ENCODE measurements around the gene NUP37. TPM values are rescaled to one million over a fixed set of nuclear protein-coding genes. Genes with fewer than 3 reads are reported as not detected.
A peak's percentile ranks its signal among the peaks of the same experiment; 100 is the strongest.

The NUP37 gene
- total and polyA plus RNA-seq, 4 donors, result 9.5 to 16.1 (median 11.2) TPM

DNA sequence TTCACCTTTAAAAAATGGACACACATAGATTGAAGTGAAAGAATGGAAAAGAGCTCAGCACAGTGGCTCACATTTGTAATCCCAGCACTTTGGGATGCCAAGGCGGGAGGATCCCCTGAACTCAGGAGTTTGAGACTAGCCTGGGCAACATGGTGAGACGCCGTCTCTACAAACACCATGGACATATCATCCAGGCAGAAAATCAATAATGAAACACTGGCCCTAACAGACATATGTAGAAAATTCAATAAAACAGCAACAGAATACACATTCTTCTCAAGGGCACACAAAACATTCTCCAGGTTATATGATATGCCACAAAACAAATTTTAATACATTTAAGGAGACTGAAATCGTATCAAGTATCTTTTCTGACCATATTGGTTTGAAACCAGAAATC is 65.6 kb downstream of the NUP37 start:
- WGBS, 2 donors, result 97% methylated on average over 4 of the region's 4 CpGs
- peaks cover 0 to 2% of the 10 kb centered on the region in 2 donors for H3K36me3 ChIP-seq (ENCODE audit: control insufficient read depth in 1 of 2, insufficient read depth in 2 of 2, low read length in 1 of 2)

GRCh38 chr12:102053062-102053349 is 66.9 kb downstream of the NUP37 start:
- Histone ChIP-seq H3K4me3 (ENCODE audit: low read length in 2 of 2) (no peak overlapping the region), H3K36me3 (ENCODE audit: control insufficient read depth in 1 of 2, insufficient read depth in 2 of 2, low read length in 1 of 2) (peaks cover 2 to 3% of the 10 kb centered on the region in 2 donors), H3K4me1 (ENCODE audit: control insufficient read depth in 1 of 2, insufficient read depth in 2 of 2, low read length in 2 of 2) (no peaks in the 10 kb centered on the region), H3K27me3 (ENCODE audit: control insufficient read depth in 1 of 2, insufficient read depth in 2 of 2, low read length in 1 of 2) (no peaks in the 10 kb centered on the region), H3K27ac (ENCODE audit: low read depth in 1 of 2, low read length in 2 of 2) (no peak overlapping the region), H3K9me3 (ENCODE audit: control insufficient read depth, low read length) (no peaks in the 10 kb centered on the region)
- ATAC-seq (ENCODE audit: low FRiP score) (no peak), DNase-seq (no peak)
- intact Hi-C loops (cut with DNase I), result no loop called here

More for the DNA sequence above, 65.6 kb downstream of the NUP37 start:
- Histone ChIP-seq H3K27ac (ENCODE audit: low read depth in 1 of 2, low read length in 2 of 2) (no peak overlapping the region), H3K4me3 (ENCODE audit: low read length in 2 of 2) (no peak overlapping the region), H3K4me1 (ENCODE audit: control insufficient read depth in 1 of 2, insufficient read depth in 2 of 2, low read length in 2 of 2) (no peaks in the 10 kb centered on the region), H3K9me3 (ENCODE audit: control insufficient read depth, low read length) (no peaks in the 10 kb centered on the region), H3K27me3 (ENCODE audit: control insufficient read depth in 1 of 2, insufficient read depth in 2 of 2, low read length in 1 of 2) (no peaks in the 10 kb centered on the region)
- intact Hi-C loops (cut with DNase I), result no loop called here
- ATAC-seq (ENCODE audit: low FRiP score), result no peak
- no peak for DNase-seq

DNA sequence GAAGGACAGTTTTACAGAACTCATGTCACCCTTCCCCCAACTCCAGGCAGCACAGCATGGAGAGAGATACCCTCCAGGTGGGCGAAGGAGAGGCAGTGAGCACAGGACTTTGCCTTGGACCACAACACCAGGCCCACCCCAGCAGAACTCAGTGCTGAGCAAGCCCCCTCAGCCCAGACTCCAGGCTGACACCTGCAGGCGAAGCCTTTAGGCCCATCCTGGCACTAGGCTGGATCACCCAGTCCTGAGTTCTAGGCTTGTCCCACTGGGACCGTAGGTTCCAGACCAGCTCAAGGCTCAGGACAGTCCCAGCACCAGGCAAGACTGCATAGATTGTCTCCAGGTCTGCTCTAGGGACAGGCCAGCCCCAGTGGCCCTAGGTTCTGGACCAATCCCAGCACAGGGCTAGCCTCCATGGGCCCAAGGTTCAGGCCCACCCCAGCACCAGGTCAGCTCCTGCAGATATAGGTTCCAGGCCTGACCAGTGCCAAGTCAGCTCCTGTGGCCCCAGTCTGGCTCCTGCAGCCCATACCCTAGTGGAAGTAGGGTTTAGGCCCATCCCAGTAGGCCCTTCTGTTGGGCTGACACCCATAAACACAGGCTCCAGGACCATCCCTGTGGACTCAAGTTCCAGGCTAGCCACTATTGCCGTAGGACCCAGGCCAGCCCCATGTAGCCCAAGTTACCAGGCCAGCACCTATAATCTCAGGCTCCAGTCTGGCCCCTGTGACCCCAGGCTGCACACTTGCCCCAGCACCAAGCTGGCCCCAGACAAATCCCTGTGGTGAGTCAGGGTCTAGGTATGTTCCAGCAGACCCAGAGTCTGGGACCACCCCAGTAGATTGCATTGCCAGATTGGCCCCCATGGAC is 67.5 kb downstream of the NUP37 start:
- Histone ChIP-seq H3K27ac (ENCODE audit: low read depth in 1 of 2, low read length in 2 of 2) (no peak overlapping the region), H3K27me3 (ENCODE audit: control insufficient read depth in 1 of 2, insufficient read depth in 2 of 2, low read length in 1 of 2) (no peaks in the 10 kb centered on the region), H3K4me1 (ENCODE audit: control insufficient read depth in 1 of 2, insufficient read depth in 2 of 2, low read length in 2 of 2) (no peaks in the 10 kb centered on the region), H3K36me3 (ENCODE audit: control insufficient read depth in 1 of 2, insufficient read depth in 2 of 2, low read length in 1 of 2) (peaks cover 2 to 3% of the 10 kb centered on the region in 2 donors), H3K9me3 (ENCODE audit: control insufficient read depth, low read length) (no peaks in the 10 kb centered on the region), H3K4me3 (ENCODE audit: low read length in 2 of 2) (no peak overlapping the region)
- DNase-seq (peak in 1 of 2 donors; percentile 51), ATAC-seq (ENCODE audit: low FRiP score) (peak; percentile 33)
- intact Hi-C loops (cut with DNase I), result no loop called here
- 96 to 97% methylated on average over 4 of the region's 4 CpGs for WGBS, 2 donors

DNA sequence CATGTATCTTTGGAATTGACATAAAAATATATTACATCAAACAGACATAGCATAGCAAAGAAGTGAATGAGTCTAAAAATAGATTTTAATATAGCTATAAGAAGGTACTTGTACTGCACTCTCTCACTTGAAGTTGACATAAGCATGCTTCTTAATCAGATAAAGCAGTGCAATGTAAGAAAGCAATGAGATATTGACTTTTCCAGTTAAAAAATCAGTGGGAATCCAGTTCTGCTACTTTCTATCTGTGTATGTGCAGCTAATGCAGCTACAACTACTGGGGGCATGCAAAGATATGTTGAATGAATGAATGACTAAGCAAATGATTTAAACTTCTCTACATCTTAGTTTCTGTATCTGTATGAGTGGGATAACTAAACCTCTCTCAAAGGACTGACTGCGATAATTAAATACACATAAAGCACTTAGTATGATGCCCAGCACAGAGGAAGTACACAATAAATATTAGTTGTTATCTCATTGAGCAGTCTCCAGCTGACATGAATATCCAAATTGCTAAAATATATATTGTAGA is 68.4 kb downstream of the NUP37 start:
- 89 to 90% methylated on average over 1 of the region's 1 CpG for WGBS, 2 donors
- H3K36me3 ChIP-seq (ENCODE audit: control insufficient read depth in 1 of 2, insufficient read depth in 2 of 2, low read length in 1 of 2), result peaks cover 2 to 3% of the 10 kb centered on the region in 2 donors
- no peak overlapping the region for H3K4me3 ChIP-seq (ENCODE audit: low read length in 2 of 2)

DNA sequence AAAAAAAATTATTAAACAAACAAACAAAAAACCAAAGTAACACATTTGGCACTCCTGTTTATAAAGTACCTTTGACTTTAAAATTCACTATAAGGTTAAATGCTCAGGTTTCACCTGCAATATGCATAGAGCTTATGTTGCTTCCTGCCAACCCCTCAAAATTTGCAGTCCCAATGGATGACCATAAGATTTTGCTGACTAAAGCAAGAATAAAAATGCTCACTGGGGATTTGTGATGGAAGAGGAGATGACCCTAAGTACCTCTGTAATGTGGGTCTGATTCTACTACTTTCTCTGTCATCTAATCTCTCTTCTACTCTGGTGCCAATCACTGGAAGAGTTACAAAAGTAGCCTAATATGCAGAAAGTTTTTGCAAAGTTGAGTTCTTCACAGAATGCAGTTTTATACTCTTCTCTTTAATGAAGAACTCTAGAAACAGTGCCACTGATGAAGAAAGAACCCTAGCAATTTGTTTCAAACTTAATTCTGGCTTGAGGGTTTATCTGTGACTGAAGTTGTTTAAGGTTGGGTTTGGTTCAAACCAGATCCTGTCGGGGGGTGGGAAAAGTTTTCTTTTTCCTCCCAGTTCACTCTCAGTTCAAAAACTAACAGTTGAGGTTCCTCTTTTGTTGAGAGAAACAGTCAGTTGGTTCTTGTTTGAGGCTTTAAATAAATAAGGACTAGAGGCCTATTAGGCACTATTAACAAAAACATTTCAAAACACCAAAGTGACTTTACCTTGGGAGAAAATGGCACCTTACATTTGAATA is 69.1 kb downstream of the NUP37 start:
- Histone ChIP-seq H3K4me1 (ENCODE audit: control insufficient read depth in 1 of 2, insufficient read depth in 2 of 2, low read length in 2 of 2) (no peaks in the 10 kb centered on the region), H3K9me3 (ENCODE audit: control insufficient read depth, low read length) (no peaks in the 10 kb centered on the region), H3K36me3 (ENCODE audit: control insufficient read depth in 1 of 2, insufficient read depth in 2 of 2, low read length in 1 of 2) (peaks cover 2 to 3% of the 10 kb centered on the region in 2 donors), H3K27ac (ENCODE audit: low read depth in 1 of 2, low read length in 2 of 2) (no peak overlapping the region), H3K4me3 (ENCODE audit: low read length in 2 of 2) (no peak overlapping the region), H3K27me3 (ENCODE audit: control insufficient read depth in 1 of 2, insufficient read depth in 2 of 2, low read length in 1 of 2) (no peaks in the 10 kb centered on the region)
- DNase-seq, result no peak
- 19 to 21% methylated on average over 1 of the region's 1 CpG for WGBS, 2 donors
- ATAC-seq (ENCODE audit: low FRiP score), result no peak
- intact Hi-C loops (cut with DNase I), result no loop called here

More for the DNA sequence above, 68.4 kb downstream of the NUP37 start:
- Histone ChIP-seq H3K4me1 (ENCODE audit: control insufficient read depth in 1 of 2, insufficient read depth in 2 of 2, low read length in 2 of 2) (no peaks in the 10 kb centered on the region), H3K27ac (ENCODE audit: low read depth in 1 of 2, low read length in 2 of 2) (no peak overlapping the region), H3K9me3 (ENCODE audit: control insufficient read depth, low read length) (no peaks in the 10 kb centered on the region), H3K27me3 (ENCODE audit: control insufficient read depth in 1 of 2, insufficient read depth in 2 of 2, low read length in 1 of 2) (no peaks in the 10 kb centered on the region)
- ATAC-seq (ENCODE audit: low FRiP score) (no peak), DNase-seq (no peak)
- intact Hi-C loops (cut with DNase I), result no loop called here

DNA sequence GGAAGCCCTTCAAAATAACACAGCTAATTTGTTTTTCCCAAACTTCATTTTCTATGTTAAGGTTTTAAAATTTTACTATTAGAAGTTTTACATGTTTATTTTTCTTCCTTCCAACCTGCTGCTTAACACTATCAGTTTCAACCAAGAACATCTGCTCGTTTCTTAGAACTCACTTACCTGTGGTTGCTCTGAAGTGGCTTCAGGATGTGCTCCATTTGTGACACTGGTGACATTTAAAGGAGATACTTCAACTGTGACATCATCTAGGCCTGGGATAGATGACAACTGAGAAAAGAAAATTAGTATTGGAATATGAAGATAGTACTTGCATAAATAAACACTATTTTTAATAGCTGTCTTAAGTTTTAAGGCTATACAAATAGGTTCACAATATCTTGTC is 76.0 kb downstream of the NUP37 start:
- DNase-seq (no peak), ATAC-seq (ENCODE audit: low FRiP score) (no peak)
- intact Hi-C loops (cut with DNase I), result no loop called here
- no peaks in the 10 kb centered on the region for H3K36me3 ChIP-seq (ENCODE audit: control insufficient read depth in 1 of 2, insufficient read depth in 2 of 2, low read length in 1 of 2)
- H3K4me3 ChIP-seq (ENCODE audit: low read length in 2 of 2), result no peak overlapping the region
- 85 to 91% methylated on average over 1 of the region's 1 CpG for WGBS, 2 donors
- H3K27ac ChIP-seq (ENCODE audit: low read depth in 1 of 2, low read length in 2 of 2), result no peak overlapping the region
- H3K27me3 ChIP-seq (ENCODE audit: control insufficient read depth in 1 of 2, insufficient read depth in 2 of 2, low read length in 1 of 2), result no peaks in the 10 kb centered on the region
- H3K9me3 ChIP-seq (ENCODE audit: control insufficient read depth, low read length), result no peaks in the 10 kb centered on the region
- H3K4me1 ChIP-seq (ENCODE audit: control insufficient read depth in 1 of 2, insufficient read depth in 2 of 2, low read length in 2 of 2), result no peaks in the 10 kb centered on the region

DNA sequence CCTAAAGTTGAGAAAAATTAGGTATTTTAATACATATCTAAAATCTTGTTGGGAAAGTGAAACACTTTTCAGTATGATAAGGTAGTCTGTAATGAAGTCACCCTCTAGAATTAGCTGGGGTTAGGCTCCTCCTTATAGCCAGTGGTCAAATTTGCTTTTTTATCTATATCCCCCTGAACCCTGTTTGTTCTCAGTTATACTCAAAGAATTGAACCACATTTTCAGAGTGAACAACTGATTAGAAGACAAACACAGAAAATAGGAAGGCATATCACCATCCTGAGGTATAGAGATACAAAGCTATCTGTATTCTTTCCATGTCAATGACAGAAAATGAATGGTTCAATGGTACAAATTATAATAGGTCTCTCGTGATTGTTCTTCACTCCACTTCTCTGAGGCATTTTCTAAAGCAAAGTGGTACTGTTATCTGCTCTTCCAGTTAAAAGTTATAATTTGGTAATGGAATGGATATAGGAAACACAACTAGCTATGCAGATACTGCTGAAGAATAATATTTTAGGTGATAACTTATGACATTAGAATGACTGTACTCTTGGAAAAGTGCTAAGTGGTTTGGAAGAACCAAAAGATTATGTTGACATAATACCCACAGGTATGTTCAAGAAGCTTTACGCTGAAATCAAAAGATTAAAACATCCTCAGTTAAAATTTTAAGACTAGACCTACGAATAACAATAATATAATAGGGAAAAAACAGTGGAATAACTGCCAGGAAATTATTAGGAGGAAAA is 85.7 kb downstream of the NUP37 start:
- Histone ChIP-seq H3K36me3 (ENCODE audit: control insufficient read depth in 1 of 2, insufficient read depth in 2 of 2, low read length in 1 of 2) (no peaks in the 10 kb centered on the region), H3K27ac (ENCODE audit: low read depth in 1 of 2, low read length in 2 of 2) (no peak overlapping the region), H3K9me3 (ENCODE audit: control insufficient read depth, low read length) (no peaks in the 10 kb centered on the region), H3K4me1 (ENCODE audit: control insufficient read depth in 1 of 2, insufficient read depth in 2 of 2, low read length in 2 of 2) (no peaks in the 10 kb centered on the region), H3K4me3 (ENCODE audit: low read length in 2 of 2) (no peak overlapping the region), H3K27me3 (ENCODE audit: control insufficient read depth in 1 of 2, insufficient read depth in 2 of 2, low read length in 1 of 2) (no peaks in the 10 kb centered on the region)
- WGBS, 2 donors, result 57 to 59% methylated on average over 3 of the region's 3 CpGs
- intact Hi-C loops (cut with DNase I), result no loop called here
- DNase-seq, result no peak
- no peak for ATAC-seq (ENCODE audit: low FRiP score)

DNA sequence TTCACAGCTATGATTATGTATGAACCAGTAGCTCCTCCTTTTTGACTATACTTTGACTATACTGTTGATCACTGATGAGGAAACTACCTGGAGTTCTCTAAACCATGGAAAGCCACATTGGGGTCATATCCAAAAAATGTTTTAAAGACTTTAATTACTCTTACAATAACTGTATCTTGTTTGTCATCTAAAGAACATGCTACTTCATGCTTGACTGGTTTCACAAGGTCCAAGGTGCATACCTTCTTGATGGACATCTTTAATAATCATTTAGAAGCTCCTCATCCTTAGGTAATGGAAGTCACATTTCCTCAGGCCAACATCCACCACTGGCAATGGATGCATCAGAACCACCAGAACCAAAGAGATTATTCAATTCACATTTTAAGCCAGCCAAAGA is 88.1 kb downstream of the NUP37 start:
- intact Hi-C loops (cut with DNase I), result no loop called here
- Histone ChIP-seq H3K36me3 (ENCODE audit: control insufficient read depth in 1 of 2, insufficient read depth in 2 of 2, low read length in 1 of 2) (no peaks in the 10 kb centered on the region), H3K4me1 (ENCODE audit: control insufficient read depth in 1 of 2, insufficient read depth in 2 of 2, low read length in 2 of 2) (peaks cover 0 to 1% of the 10 kb centered on the region in 2 donors), H3K4me3 (ENCODE audit: low read length in 2 of 2) (no peak overlapping the region), H3K27ac (ENCODE audit: low read depth in 1 of 2, low read length in 2 of 2) (no peak overlapping the region), H3K27me3 (ENCODE audit: control insufficient read depth in 1 of 2, insufficient read depth in 2 of 2, low read length in 1 of 2) (no peaks in the 10 kb centered on the region), H3K9me3 (ENCODE audit: control insufficient read depth, low read length) (no peaks in the 10 kb centered on the region)
- no peak for DNase-seq
- ATAC-seq (ENCODE audit: low FRiP score), result no peak
